Ovary (tissue), 9 donors: ENCODE data around the gene RASAL2. TPM values are rescaled to one million over a fixed set of nuclear protein-coding genes. Genes with fewer than 3 reads are reported as not detected.

ENCODE experiments used
- DNase-seq, 5 donors: peaks; one replicate each; pipeline ENCODE4 v3.0.0-alpha.2; 2019 to 2020
- H3K27ac ChIP-seq, 2 donors: fragments of 200-600 bp; one replicate each; pipeline versions ENCODE4 v1.5.1 to v1.8.0; 2019 to 2022
- H3K27me3 ChIP-seq: fragments of 200-600 bp; one replicate; pipeline ENCODE4 v1.8.0; 2022
- H3K36me3 ChIP-seq: fragments of 200-600 bp; sonication (generic); one replicate; pipeline ENCODE4 v1.5.1; 2019
- H3K4me1 ChIP-seq: one replicate; pipeline ENCODE4 v1.8.1; 2013; ENCODE audit warnings: mild to moderate bottlenecking, moderate library complexity; ENCODE audit not compliant: insufficient read depth
- H3K4me3 ChIP-seq: fragments of 200-600 bp; sonication (generic); one replicate; pipeline ENCODE4 v1.5.1; 2017
- H3K9me3 ChIP-seq, 2 donors: fragments of 200-600 bp in 1 of 2; sonication (generic) in 1 of 2; one replicate each; pipeline versions ENCODE4 v1.5.1 to v1.8.1; 2013 to 2019; ENCODE audit warnings: mild to moderate bottlenecking in 1 of 2, moderate library complexity in 1 of 2
- EP300 ChIP-seq: sonication (generic); formaldehyde crosslinking; IDR thresholded peaks from one replicate; pipeline ENCODE4 v1.6.1; 2017; ENCODE audit warnings: antibody characterized with exemption
- POLR2A ChIP-seq: fragments of 450-650 bp; IDR thresholded peaks from one replicate; pipeline ENCODE4 v1.6.1; 2017; ENCODE audit warnings: antibody characterized with exemption, mild to moderate bottlenecking, moderate library complexity
- WGBS, 3 donors: extraction: QIAGEN DNeasy Blood & Tissue Kit in 1 of 3; methylation state at CpG; one replicate each; pipeline versions ENCODE4 v1.1.5 to v1.1.7; 2013 to 2017; 5-methylcytosine and 5-hydroxymethylcytosine counted together
- intact Hi-C, 4 donors: fragments of 100-400 bp; cut with DNase I; formaldehyde crosslinking; loops; one replicate each; pipeline versions ENCODE4 v1.11.0 to v1.15.1; 2022 to 2023
- polyA plus RNA-seq, 2 donors: library from polyadenylated mRNA; stranded (reverse); fragments of 200-250 nt in 1 of 2; fragments of 350-450 nt in 1 of 2; fragmentation: Illumina TruSeq in 1 of 2; extraction: RNeasy Lipid Tissue Mini Kit (QIAGEN cat#74804) in 1 of 2; gene quantifications; one replicate each; pipeline ENCODE4 v1.2.3, GENCODE V29; 2013 to 2014
- total RNA-seq, 7 donors: library from RNA; depleted of rRNA in 2 of 7; stranded (reverse); fragments of >200 nt in 2 of 7; fragmentation: NEBNext Ultra II Directional in 3 of 7; extraction: Animal tissue kit (Norgen Biotek cat#: 25700) in 3 of 7; gene quantifications; one replicate each; pipeline versions ENCODE4 v1.1.0 to v1.2.4, GENCODE V29; 2016 to 2023
- TF ChIP-seq, protein P1 (sequence below), 3 donors: fragments of 450-650 bp in 2 of 3; fragments of 200-600 bp in 1 of 3; IDR thresholded peaks; one replicate each; pipeline versions ENCODE4 v1.5.1 to v1.8.0; 2016 to 2022; ENCODE audit warnings: antibody characterized with exemption in 3 of 3, mild to moderate bottlenecking in 1 of 3
- donor health status: DM: no; HTN: no; CAD: no; lungs with moderate emphysema.
- donor health status: DM: no; HTN: no; CAD: no.
- donor health status: Bipolar disorder and iron deficiency.
- donor health status: DM: yes; HTN: yes; CAD: no.
- donor health status: DM: no; HTN: no; CAD: no.
- donor health status: DM: yes; HTN: yes; CAD: no.

Gene RASAL2
- total and polyA plus RNA-seq, 9 donors = 4.2 to 20.5 (median 11.5) TPM

DNA sequence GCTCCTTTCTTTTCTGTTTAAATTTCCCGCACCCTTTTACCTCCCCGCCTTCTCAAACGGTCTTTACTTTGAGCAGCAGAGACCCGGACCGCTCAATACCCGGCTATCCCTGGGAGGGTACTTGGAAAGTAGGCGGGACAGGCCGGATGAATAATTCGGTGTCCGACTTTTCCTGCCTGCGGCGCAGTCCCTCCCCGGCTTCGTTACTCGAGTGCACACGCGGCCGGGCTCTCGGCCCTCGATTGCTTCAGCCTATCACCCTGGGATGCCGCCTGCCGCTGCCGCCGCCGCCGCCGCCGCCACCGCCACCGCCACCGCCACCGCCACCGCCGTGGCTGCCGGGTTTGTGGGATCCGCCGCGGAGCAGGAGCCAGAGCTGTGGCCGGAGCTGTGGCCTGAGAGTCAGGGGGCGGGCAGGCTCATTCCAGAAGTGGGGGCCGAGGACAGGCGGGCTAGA lies 382 bp upstream of the RASAL2 start:
- Histone ChIP-seq H3K4me3 (peak overlapping the region; percentile 80), H3K27me3 (no peaks in the 10 kb centered on the region), H3K4me1 (peaks cover 2% of the 10 kb centered on the region), H3K36me3 (no peaks in the 10 kb centered on the region), H3K27ac (peak overlapping the region; percentile 50 to 87), H3K9me3 (no peaks in the 10 kb centered on the region)
- intact Hi-C loops = loop anchor here in 2 of 4 donors (5.0 kb wide), 1 partner anchor 56 kb away; no protein-coding TSS in a partner anchor
- TF ChIP-seq, protein P1, sequence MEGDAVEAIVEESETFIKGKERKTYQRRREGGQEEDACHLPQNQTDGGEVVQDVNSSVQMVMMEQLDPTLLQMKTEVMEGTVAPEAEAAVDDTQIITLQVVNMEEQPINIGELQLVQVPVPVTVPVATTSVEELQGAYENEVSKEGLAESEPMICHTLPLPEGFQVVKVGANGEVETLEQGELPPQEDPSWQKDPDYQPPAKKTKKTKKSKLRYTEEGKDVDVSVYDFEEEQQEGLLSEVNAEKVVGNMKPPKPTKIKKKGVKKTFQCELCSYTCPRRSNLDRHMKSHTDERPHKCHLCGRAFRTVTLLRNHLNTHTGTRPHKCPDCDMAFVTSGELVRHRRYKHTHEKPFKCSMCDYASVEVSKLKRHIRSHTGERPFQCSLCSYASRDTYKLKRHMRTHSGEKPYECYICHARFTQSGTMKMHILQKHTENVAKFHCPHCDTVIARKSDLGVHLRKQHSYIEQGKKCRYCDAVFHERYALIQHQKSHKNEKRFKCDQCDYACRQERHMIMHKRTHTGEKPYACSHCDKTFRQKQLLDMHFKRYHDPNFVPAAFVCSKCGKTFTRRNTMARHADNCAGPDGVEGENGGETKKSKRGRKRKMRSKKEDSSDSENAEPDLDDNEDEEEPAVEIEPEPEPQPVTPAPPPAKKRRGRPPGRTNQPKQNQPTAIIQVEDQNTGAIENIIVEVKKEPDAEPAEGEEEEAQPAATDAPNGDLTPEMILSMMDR (IDR thresholded peaks at IDR 0.05) = no peak
- no peak for TF ChIP-seq POLR2A
- TF ChIP-seq EP300 = no peak
- peak; percentile 87 to 91 (median 89) for DNase-seq
- WGBS, 3 donors = 0 to 1% (median 1%) methylated on average over 21 to 42 of the region's 42 CpGs

DNA sequence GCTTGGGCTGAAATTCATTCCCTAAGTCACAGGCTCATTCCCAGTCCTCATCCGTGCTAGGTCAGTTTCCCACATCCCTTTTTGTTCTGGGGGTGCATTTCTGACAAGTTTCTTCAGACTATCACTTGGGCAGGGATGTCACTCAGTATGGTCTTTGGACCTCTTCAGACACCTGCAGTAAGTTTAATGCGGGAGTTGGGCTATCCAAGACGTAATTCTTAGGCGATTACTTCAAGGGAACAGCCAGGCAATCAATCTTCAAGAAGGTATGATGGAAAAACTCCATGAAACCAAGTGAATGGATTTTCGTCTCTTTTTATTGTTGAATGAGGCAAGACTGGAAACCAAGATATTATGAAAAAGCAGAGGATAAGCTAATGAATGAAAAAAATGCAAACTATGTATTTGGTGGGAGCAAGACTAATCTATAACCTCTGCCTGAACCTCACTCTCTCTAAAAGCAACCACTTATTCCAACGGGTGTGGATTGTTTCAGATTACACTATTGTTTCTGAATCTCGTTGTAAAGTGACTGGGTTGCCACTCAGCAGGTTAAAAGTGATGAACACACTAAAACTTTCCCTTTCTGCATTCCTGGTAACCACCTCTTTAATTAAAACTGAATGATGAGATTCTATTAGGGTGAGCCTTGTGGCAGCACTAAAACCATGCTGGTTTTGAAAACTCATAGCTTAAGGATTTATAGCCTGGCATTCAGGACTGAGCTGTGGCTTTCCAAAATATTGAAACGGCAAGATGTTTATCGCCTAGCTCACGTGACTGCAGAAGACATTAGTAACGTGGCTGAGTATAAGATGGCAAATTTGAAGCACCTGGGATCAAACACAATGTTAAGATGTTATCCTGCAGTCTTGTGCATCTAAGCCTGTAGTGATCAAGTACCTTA lies 1.1 kb downstream of the RASAL2 start:
- intact Hi-C loops = loop anchor here in 2 of 4 donors (5.0 kb wide), 1 partner anchor 58 kb away; no protein-coding TSS in a partner anchor

DNA sequence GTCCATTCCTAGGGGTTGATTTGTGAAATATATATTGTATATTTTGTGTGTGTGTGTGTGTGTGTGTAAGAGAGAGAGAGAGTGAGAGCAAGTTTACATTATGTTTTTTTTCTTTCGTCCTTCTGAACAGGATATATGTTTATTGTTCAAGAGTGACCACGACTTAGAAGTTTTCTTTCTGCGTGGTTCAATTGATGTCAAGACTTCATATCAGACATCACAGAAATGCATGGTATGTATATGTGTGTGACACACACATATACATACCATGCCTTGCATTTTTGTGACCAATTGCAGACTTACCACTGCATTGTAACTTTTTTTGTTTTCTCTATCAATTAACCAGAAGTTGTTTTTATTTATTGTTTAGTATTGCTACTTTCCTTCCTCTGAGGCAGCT lies 2.5 kb downstream of the RASAL2 start:
- Histone ChIP-seq H3K27ac (no peak overlapping the region), H3K36me3 (no peaks in the 10 kb centered on the region), H3K4me3 (no peak overlapping the region), H3K4me1 (peaks cover 2% of the 10 kb centered on the region), H3K27me3 (no peaks in the 10 kb centered on the region), H3K9me3 (no peaks in the 10 kb centered on the region)
- TF ChIP-seq EP300 = no peak
- DNase-seq = no peak
- WGBS, 3 donors = 61 to 80% (median 64%) methylated on average over 3 of the region's 3 CpGs
- intact Hi-C loops = no loop called here

More for the DNA sequence above, 1.1 kb downstream of the RASAL2 start:
- peaks cover 2% of the 10 kb centered on the region for H3K4me1 ChIP-seq
- H3K36me3 ChIP-seq = no peaks in the 10 kb centered on the region
- no peaks in the 10 kb centered on the region for H3K9me3 ChIP-seq
- DNase-seq = no peak
- H3K27ac ChIP-seq = peak overlapping the region in 1 of 2 donors; percentile 87
- TF ChIP-seq EP300 (no peak), POLR2A (no peak)
- TF ChIP-seq, protein P1 (IDR thresholded peaks at IDR 0.05) = no peak
- H3K27me3 ChIP-seq = no peaks in the 10 kb centered on the region
- H3K4me3 ChIP-seq = peak overlapping the region; percentile 80
- WGBS, 3 donors = 6 to 16% (median 12%) methylated on average over 11 of the region's 11 CpGs

DNA sequence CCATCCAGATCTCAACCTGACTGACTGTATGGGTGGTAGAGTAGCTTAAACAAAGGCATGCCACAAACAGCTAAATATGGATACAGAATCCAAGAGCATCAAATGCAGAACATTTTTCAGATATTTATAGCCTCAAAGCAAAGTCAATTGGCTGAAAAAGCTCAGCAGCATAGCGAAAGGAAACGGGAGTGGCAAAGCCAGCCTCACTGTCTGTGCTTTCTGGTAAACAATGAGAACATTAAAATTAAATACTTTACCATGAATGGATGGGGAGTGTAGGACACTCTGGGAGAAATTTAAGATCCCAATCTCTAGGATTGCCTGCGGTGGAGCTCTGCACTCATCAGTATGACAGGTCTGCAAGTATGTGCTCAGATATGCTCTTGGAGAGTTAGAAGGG lies 4.4 kb downstream of the RASAL2 start:
- Histone ChIP-seq H3K36me3 (no peaks in the 10 kb centered on the region), H3K4me3 (no peak overlapping the region), H3K27ac (no peak overlapping the region), H3K4me1 (no peaks in the 10 kb centered on the region), H3K27me3 (no peaks in the 10 kb centered on the region), H3K9me3 (no peaks in the 10 kb centered on the region)
- 36 to 65% (median 47%) methylated on average over 3 of the region's 3 CpGs for WGBS, 3 donors
- DNase-seq = no peak
- TF ChIP-seq, protein P1 (IDR thresholded peaks at IDR 0.05) = no peak
- TF ChIP-seq POLR2A (no peak), EP300 (no peak)
- intact Hi-C loops = no loop called here

DNA sequence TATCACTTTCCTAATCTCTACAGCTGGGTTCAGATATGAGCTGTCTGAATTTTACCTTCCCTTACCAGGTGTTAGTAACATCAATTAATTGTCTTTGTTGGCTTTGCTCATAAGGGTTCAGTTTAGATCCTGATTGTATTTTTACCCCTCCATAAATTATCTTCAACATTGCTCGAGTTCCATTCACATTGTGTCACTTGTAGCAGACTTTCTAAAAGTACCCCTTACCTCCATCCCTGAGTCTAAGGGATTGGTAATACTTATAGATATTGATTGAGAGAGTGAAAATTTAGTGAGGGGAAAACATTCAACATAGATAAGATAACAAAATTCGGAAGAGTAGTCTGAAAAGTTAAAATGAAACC lies 7.3 kb downstream of the RASAL2 start:
- TF ChIP-seq POLR2A (no peak), EP300 (no peak)
- TF ChIP-seq, protein P1 (IDR thresholded peaks at IDR 0.05) = no peak
- no peaks in the 10 kb centered on the region for H3K9me3 ChIP-seq
- no peak overlapping the region for H3K4me3 ChIP-seq
- H3K4me1 ChIP-seq = peaks cover 1% of the 10 kb centered on the region
- H3K27ac ChIP-seq = no peak overlapping the region
- no peaks in the 10 kb centered on the region for H3K36me3 ChIP-seq
- intact Hi-C loops = no loop called here
- no peaks in the 10 kb centered on the region for H3K27me3 ChIP-seq
- no peak for DNase-seq
- WGBS, 3 donors = 35 to 48% (median 47%) methylated on average over 2 of the region's 2 CpGs
